ENCODE results near the gene SEPTIN1. TPM values are rescaled to one million over a fixed set of nuclear protein-coding genes. Genes with fewer than 3 reads are reported as not detected.
"Not testable (repeated sequence)": the region's sequence is repeated elsewhere in the genome, so short reads cannot be mapped to it uniquely, and the experiment has no call there.

The SEPTIN1 gene
- total and polyA plus RNA-seq, 2 experiments from 2014 or later: 0.21 to 3.9 TPM

DNA sequence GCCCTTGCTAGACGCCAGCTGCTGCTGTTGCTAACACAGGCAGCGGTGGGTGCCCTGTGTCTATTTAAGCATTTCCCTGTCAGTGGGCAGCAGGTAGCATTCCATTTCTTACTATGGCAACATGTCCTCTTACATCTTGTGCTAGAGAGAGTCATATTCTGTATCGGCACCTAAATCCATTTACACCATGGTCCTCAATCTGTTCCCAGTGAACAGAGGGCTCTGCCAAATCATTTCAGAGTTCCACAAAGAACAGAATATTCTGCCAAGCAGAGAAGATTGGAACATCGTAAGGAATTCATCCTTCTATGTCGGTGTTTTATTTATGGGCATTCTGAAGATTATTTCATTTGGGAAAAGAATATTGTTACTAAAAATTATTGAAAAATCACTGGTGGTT lies 43.6 kb downstream of the SEPTIN1 start:
- DNase-seq (ENCODE audit: low spot score); H3K9me2 ChIP-seq (ENCODE audit: insufficient read depth); H3K79me2 ChIP-seq (replicated peaks; ENCODE audit: insufficient read depth); H3K27ac ChIP-seq (ENCODE audit: low read depth); H3K4me2 ChIP-seq; H2AFZ ChIP-seq; H3K4me3 Mint-ChIP-seq; H3K9me3 Mint-ChIP-seq; H3K27ac Mint-ChIP-seq; H3F3A ChIP-seq (replicated peaks; ENCODE audit: low read depth); H4K20me1 ChIP-seq (replicated peaks; ENCODE audit: insufficient read depth); ATAC-seq; H3K4me3 ChIP-seq; H3K36me3 Mint-ChIP-seq (ENCODE audit: low read depth); H3K36me3 ChIP-seq (ENCODE audit: insufficient read depth); H3K4me1 Mint-ChIP-seq; H3K4me1 ChIP-seq (ENCODE audit: insufficient read depth); H3K27me3 ChIP-seq (ENCODE audit: insufficient read depth): not testable (repeated sequence)
- peaks cover 10% of the 10 kb centered on the region for H3K27me3 Mint-ChIP-seq (ENCODE audit: insufficient read depth, low read depth, poor library complexity)

- not testable (repeated sequence) for H3K27ac Mint-ChIP-seq; H3K4me3 Mint-ChIP-seq; H3F3A ChIP-seq (replicated peaks; ENCODE audit: low read depth); H3K9me2 ChIP-seq (ENCODE audit: insufficient read depth); H3K4me1 Mint-ChIP-seq; H3K9me3 Mint-ChIP-seq; H3K4me3 ChIP-seq; H3K27ac ChIP-seq (ENCODE audit: low read depth); DNase-seq (ENCODE audit: low spot score); H2AFZ ChIP-seq; H3K27me3 ChIP-seq (ENCODE audit: insufficient read depth); ATAC-seq; H4K20me1 ChIP-seq (replicated peaks; ENCODE audit: insufficient read depth); H3K36me3 ChIP-seq (ENCODE audit: insufficient read depth); H3K4me1 ChIP-seq (ENCODE audit: insufficient read depth); H3K36me3 Mint-ChIP-seq (ENCODE audit: low read depth); H3K4me2 ChIP-seq
- H3K79me2 ChIP-seq (replicated peaks; ENCODE audit: insufficient read depth): peaks cover 10% of the 10 kb centered on the region
- peaks cover 10% of the 10 kb centered on the region for H3K27me3 Mint-ChIP-seq (ENCODE audit: insufficient read depth, low read depth, poor library complexity)
These were observed 44.4 kb downstream of the SEPTIN1 start for GRCh38 chr16:30337964-30338357.

DNA sequence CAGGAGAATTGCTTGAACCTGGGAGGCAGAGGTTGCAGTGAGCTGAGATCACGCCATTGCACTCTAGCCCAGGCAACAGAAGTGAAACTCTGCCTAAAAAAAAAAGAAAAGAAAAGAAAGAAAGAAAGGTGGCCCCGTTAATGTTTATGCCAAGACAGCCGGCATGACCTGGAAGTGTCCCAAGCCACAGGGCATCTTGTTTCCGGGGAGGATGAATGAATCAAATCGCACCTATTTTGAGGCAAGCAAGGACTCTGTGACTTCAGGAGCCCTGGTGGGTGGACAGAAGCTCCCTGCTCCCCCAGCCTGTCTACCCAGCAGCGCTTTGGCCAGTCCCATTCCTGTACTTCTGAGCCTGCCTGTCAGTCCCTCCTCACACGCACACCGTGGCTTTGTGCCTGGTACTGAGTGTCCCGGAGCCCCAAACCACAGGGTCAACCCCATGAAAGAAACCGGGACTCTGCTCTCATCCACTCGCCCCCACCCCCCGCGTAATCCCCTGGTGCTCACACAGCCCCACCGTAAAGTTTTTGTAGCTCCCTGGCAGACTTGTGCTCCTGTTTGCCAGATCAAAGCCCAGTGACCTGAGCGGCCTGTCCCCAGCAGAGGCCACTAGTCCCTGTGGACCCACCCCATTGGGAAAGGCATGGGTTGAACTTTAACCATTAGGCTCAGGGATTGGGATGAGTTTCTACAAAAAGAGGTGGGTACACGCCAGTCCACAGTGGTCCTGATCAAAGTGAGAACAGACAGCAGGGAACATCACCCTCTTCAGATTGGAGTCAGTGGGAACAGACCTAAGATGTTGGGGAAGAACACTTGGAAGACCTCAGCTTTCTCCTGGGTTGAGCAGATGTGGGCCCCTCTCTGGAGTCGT lies 46.5 kb downstream of the SEPTIN1 start:
- Histone ChIP-seq H3K9me2 (ENCODE audit: insufficient read depth) (no peaks in the 10 kb centered on the region), H3K4me1 (ENCODE audit: insufficient read depth) (no peaks in the 10 kb centered on the region; the same call in 1 of the 2 replicates), H3F3A (replicated peaks; ENCODE audit: low read depth) (no peaks in the 10 kb centered on the region), H3K4me2 (peak overlapping the region; percentile 71), H3K27ac (ENCODE audit: low read depth) (no peak overlapping the region), H3K27me3 (ENCODE audit: insufficient read depth) (no peaks in the 10 kb centered on the region), H3K36me3 (ENCODE audit: insufficient read depth) (no peaks in the 10 kb centered on the region), H4K20me1 (replicated peaks; ENCODE audit: insufficient read depth) (no peaks in the 10 kb centered on the region), H3K79me2 (replicated peaks; ENCODE audit: insufficient read depth) (peaks cover 32% of the 10 kb centered on the region), H2AFZ (peak overlapping the region; percentile 91; the same call in 1 of the 2 replicates), H3K4me3 (peak overlapping the region; percentile 73)
- peak overlapping the region; percentile 67 for H3K4me3 Mint-ChIP-seq
- H3K9me3 Mint-ChIP-seq: no peaks in the 10 kb centered on the region; the same call in 2 of the 3 replicates
- H3K27me3 Mint-ChIP-seq (ENCODE audit: insufficient read depth, low read depth, poor library complexity): peaks cover 10% of the 10 kb centered on the region
- TF ChIP-seq EZH2phosphoT487 (IDR thresholded peaks at IDR 0.05; ENCODE audit: unreplicated experiment) (no peak), ZNF331 (CRISPR knock-in tag; IDR thresholded peaks at IDR 0.05; ENCODE audit: low read depth) (no peak), EZH2 (IDR thresholded peaks at IDR 0.05; ENCODE audit: low read depth, unreplicated experiment) (no peak), NANOG (IDR thresholded peaks at IDR 0.05; ENCODE audit: borderline replicate concordance) (no peak)
- TF ChIP-seq, protein P1, sequence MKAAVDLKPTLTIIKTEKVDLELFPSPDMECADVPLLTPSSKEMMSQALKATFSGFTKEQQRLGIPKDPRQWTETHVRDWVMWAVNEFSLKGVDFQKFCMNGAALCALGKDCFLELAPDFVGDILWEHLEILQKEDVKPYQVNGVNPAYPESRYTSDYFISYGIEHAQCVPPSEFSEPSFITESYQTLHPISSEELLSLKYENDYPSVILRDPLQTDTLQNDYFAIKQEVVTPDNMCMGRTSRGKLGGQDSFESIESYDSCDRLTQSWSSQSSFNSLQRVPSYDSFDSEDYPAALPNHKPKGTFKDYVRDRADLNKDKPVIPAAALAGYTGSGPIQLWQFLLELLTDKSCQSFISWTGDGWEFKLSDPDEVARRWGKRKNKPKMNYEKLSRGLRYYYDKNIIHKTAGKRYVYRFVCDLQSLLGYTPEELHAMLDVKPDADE (IDR thresholded peaks at IDR 0.05): no peak
- 0 out of 2 replicates have a peak overlapping the region, but pooled peaks have one; percentile 65 for H3K27ac Mint-ChIP-seq
- DNase-seq (ENCODE audit: low spot score) (no peak), ATAC-seq (peak; percentile 2; the same call in 2 of the 3 replicates)
- peaks cover 9% of the 10 kb centered on the region for H3K4me1 Mint-ChIP-seq
- H3K36me3 Mint-ChIP-seq (ENCODE audit: low read depth): no peaks in the 10 kb centered on the region; the same call in 2 of the 3 replicates
